H1 (cell line): ENCODE measurements around the gene TXNRD3. TPM values are rescaled to one million over a fixed set of nuclear protein-coding genes. Genes with fewer than 3 reads are reported as not detected.

Experiments
- ATF3 ChIP-seq: IDR thresholded peaks from 2 replicates; pipeline ENCODE4 v1.6.1; 2011; ENCODE audit warnings: low read depth, mild to moderate bottlenecking, low read length; ENCODE audit not compliant: insufficient read depth
- CBX8 ChIP-seq: fragments of 300-800, 300-1000 bp; sonication (generic); IDR thresholded peaks from 2 replicates; pipeline ENCODE4 v1.7.1; 2016; ENCODE audit warnings: low read depth, low read length, borderline replicate concordance
- HDAC6 ChIP-seq: IDR thresholded peaks from one replicate; pipeline ENCODE4 v1.7.1; 2012; ENCODE audit warnings: low read depth, mild to moderate bottlenecking, inconsistent platforms, low read length, moderate library complexity
- JUND ChIP-seq: IDR thresholded peaks from 2 replicates; pipeline ENCODE4 v1.6.1; 2011; ENCODE audit warnings: mild to moderate bottlenecking, improper control_type of control experiment, low read length
- KDM1A ChIP-seq: fragments of 200-600, 300-600 bp; sonication (generic); IDR thresholded peaks from 2 replicates; pipeline ENCODE4 v1.7.1; 2016; ENCODE audit warnings: mild to moderate bottlenecking, low read length, borderline replicate concordance
- PHF8 ChIP-seq: fragments of 200-600 bp; sonication (generic); conservative IDR thresholded peaks from 2 replicates; pipeline ENCODE4 v1.7.1; 2012; ENCODE audit warnings: low read depth, mild to moderate bottlenecking, inconsistent platforms, low read length, moderate library complexity
- polyA plus RNA-seq, 7 experiments: library from polyadenylated mRNA; depleted of rRNA in 3 of 7; stranded (reverse) in 5 of 7; unstranded in 2 of 7; fragments of >200 nt in 5 of 7; fragments of 200-250 nt in 2 of 7; gene quantifications; 1 replicate in 5 of 7; 2 replicates in 1 of 7; 4 replicates in 1 of 7; pipeline versions ENCODE4 v1.2.1 to v1.2.3, GENCODE V29; 2011 to 2013; ENCODE audit warnings: missing spikeins in 2 of 7, mixed read lengths in 2 of 7
- total RNA-seq: library from RNA; stranded (reverse); fragmentation: NEBNext Ultra II Directional; extraction: Animal tissue kit (Norgen Biotek cat#: 25700); gene quantifications from 2 replicates; pipeline ENCODE4 v1.2.1, GENCODE V29; 2021
- TF ChIP-seq, protein P1 (sequence below): IDR thresholded peaks from 2 replicates; pipeline ENCODE4 v1.6.1; 2012; ENCODE audit warnings: inconsistent platforms
- TF ChIP-seq, protein P2 (sequence below): fragments of 300-600 bp; sonication (generic); IDR thresholded peaks from 2 replicates; pipeline ENCODE4 v1.7.1; 2012; ENCODE audit warnings: low read length, moderate library complexity, mild to moderate bottlenecking, inconsistent platforms; ENCODE audit not compliant: insufficient replicate concordance

TXNRD3 gene
- total and polyA plus RNA-seq, 2 of the 8 experiments (the other 6 are each of a cell fraction or from before 2014, with no cell fraction given): 3.4 to 4.3 TPM

GRCh38 chr3:126703512-126704493, 48.9 kb upstream of the TXNRD3 start, which contains the start of gene CHCHD6 (continued):
- TF ChIP-seq, protein P1, sequence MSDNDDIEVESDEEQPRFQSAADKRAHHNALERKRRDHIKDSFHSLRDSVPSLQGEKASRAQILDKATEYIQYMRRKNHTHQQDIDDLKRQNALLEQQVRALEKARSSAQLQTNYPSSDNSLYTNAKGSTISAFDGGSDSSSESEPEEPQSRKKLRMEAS: peak; percentile 91
- no peak for TF ChIP-seq KDM1A
- no peak for TF ChIP-seq HDAC6
- TF ChIP-seq, protein P2, sequence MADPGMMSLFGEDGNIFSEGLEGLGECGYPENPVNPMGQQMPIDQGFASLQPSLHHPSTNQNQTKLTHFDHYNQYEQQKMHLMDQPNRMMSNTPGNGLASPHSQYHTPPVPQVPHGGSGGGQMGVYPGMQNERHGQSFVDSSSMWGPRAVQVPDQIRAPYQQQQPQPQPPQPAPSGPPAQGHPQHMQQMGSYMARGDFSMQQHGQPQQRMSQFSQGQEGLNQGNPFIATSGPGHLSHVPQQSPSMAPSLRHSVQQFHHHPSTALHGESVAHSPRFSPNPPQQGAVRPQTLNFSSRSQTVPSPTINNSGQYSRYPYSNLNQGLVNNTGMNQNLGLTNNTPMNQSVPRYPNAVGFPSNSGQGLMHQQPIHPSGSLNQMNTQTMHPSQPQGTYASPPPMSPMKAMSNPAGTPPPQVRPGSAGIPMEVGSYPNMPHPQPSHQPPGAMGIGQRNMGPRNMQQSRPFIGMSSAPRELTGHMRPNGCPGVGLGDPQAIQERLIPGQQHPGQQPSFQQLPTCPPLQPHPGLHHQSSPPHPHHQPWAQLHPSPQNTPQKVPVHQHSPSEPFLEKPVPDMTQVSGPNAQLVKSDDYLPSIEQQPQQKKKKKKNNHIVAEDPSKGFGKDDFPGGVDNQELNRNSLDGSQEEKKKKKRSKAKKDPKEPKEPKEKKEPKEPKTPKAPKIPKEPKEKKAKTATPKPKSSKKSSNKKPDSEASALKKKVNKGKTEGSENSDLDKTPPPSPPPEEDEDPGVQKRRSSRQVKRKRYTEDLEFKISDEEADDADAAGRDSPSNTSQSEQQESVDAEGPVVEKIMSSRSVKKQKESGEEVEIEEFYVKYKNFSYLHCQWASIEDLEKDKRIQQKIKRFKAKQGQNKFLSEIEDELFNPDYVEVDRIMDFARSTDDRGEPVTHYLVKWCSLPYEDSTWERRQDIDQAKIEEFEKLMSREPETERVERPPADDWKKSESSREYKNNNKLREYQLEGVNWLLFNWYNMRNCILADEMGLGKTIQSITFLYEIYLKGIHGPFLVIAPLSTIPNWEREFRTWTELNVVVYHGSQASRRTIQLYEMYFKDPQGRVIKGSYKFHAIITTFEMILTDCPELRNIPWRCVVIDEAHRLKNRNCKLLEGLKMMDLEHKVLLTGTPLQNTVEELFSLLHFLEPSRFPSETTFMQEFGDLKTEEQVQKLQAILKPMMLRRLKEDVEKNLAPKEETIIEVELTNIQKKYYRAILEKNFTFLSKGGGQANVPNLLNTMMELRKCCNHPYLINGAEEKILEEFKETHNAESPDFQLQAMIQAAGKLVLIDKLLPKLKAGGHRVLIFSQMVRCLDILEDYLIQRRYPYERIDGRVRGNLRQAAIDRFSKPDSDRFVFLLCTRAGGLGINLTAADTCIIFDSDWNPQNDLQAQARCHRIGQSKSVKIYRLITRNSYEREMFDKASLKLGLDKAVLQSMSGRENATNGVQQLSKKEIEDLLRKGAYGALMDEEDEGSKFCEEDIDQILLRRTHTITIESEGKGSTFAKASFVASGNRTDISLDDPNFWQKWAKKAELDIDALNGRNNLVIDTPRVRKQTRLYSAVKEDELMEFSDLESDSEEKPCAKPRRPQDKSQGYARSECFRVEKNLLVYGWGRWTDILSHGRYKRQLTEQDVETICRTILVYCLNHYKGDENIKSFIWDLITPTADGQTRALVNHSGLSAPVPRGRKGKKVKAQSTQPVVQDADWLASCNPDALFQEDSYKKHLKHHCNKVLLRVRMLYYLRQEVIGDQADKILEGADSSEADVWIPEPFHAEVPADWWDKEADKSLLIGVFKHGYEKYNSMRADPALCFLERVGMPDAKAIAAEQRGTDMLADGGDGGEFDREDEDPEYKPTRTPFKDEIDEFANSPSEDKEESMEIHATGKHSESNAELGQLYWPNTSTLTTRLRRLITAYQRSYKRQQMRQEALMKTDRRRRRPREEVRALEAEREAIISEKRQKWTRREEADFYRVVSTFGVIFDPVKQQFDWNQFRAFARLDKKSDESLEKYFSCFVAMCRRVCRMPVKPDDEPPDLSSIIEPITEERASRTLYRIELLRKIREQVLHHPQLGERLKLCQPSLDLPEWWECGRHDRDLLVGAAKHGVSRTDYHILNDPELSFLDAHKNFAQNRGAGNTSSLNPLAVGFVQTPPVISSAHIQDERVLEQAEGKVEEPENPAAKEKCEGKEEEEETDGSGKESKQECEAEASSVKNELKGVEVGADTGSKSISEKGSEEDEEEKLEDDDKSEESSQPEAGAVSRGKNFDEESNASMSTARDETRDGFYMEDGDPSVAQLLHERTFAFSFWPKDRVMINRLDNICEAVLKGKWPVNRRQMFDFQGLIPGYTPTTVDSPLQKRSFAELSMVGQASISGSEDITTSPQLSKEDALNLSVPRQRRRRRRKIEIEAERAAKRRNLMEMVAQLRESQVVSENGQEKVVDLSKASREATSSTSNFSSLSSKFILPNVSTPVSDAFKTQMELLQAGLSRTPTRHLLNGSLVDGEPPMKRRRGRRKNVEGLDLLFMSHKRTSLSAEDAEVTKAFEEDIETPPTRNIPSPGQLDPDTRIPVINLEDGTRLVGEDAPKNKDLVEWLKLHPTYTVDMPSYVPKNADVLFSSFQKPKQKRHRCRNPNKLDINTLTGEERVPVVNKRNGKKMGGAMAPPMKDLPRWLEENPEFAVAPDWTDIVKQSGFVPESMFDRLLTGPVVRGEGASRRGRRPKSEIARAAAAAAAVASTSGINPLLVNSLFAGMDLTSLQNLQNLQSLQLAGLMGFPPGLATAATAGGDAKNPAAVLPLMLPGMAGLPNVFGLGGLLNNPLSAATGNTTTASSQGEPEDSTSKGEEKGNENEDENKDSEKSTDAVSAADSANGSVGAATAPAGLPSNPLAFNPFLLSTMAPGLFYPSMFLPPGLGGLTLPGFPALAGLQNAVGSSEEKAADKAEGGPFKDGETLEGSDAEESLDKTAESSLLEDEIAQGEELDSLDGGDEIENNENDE: no peak
- no peak for TF ChIP-seq ATF3
- 0 out of 2 replicates have a peak, but pooled peaks have one; percentile 33 for TF ChIP-seq PHF8
- no peak for TF ChIP-seq JUND
- no peak for TF ChIP-seq CBX8
